Measurements from ENCODE around the gene CXADR.

DNA sequence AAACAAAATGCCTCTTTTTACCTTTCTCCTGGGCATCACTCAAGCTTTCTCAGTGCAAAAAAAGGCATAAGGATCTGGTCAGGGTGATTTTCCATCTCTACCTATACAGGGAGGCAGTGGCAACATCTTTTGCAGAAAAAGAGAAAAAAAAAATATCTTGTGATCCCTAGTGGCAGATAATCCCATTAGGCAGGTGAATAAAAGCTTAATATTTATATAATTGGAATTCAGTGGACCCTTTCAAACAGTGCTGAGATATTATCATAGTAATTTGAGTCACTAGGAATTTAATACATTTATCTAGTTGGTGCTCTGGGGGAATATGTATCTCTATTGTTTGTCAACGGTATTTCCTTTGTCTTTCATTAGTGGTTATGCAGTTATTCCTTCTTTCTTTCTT, 29.9 kb upstream of the CXADR start:
- no peak for TF ChIP-seq POLR2A (IDR thresholded peaks at IDR 0.05)
- no peak for TF ChIP-seq EP300 (IDR thresholded peaks at IDR 0.05; ENCODE audit: low read depth)
- TF ChIP-seq, protein P1, sequence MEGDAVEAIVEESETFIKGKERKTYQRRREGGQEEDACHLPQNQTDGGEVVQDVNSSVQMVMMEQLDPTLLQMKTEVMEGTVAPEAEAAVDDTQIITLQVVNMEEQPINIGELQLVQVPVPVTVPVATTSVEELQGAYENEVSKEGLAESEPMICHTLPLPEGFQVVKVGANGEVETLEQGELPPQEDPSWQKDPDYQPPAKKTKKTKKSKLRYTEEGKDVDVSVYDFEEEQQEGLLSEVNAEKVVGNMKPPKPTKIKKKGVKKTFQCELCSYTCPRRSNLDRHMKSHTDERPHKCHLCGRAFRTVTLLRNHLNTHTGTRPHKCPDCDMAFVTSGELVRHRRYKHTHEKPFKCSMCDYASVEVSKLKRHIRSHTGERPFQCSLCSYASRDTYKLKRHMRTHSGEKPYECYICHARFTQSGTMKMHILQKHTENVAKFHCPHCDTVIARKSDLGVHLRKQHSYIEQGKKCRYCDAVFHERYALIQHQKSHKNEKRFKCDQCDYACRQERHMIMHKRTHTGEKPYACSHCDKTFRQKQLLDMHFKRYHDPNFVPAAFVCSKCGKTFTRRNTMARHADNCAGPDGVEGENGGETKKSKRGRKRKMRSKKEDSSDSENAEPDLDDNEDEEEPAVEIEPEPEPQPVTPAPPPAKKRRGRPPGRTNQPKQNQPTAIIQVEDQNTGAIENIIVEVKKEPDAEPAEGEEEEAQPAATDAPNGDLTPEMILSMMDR (IDR thresholded peaks at IDR 0.05), result no peak
